GM23248 (cell line): ENCODE results near the gene TRAFD1.

Experiments used
- EZH2 ChIP-seq: fragments of 200-600 bp; sonication (generic); IDR thresholded peaks from 2 replicates; pipeline ENCODE4 v1.6.1; 2018; ENCODE audit warnings: antibody characterized with exemption, mild to moderate bottlenecking; ENCODE audit not compliant: insufficient read depth, poor library complexity, severe bottlenecking
- EZH2phosphoT487 ChIP-seq: fragments of 200-600 bp; sonication (generic); IDR thresholded peaks from 2 replicates; pipeline ENCODE4 v1.6.1; 2018; ENCODE audit warnings: antibody characterized with exemption, moderate library complexity, mild to moderate bottlenecking, low read depth; ENCODE audit not compliant: insufficient read depth

GRCh38 chr12:112163471-112163991 lies 38.2 kb downstream of the TRAFD1 start:
- no peak for TF ChIP-seq EZH2
- TF ChIP-seq EZH2phosphoT487: no peak
